SK-N-SH treated with all-trans-retinoic acid at 6 μM for 48 hours (cell line): Measurements from ENCODE around the gene NSRP1.

Experiments
- ATAC-seq: fragments of 200-7000 bp; cut with Tn5 transposase; 3 replicates; pipeline ENCODE4 v1.9.1; 2020; ENCODE audit warnings: mild to moderate bottlenecking, moderate library complexity
- ARNTL ChIP-seq: fragments of 450-650 bp; formaldehyde crosslinking; IDR thresholded peaks from 2 replicates; pipeline ENCODE4 v1.5.0; 2020; ENCODE audit warnings: low read depth, mild to moderate bottlenecking, moderate library complexity, borderline replicate concordance
- BACH2 ChIP-seq: fragments of 250-450 bp; sonication (Bioruptor Pico); IDR thresholded peaks from 2 replicates; pipeline ENCODE4 v1.9.0; 2021; ENCODE audit warnings: mild to moderate bottlenecking, borderline replicate concordance
- CREB5 ChIP-seq: fragments of 250-450 bp; sonication (Bioruptor Pico); IDR thresholded peaks from 2 replicates; pipeline ENCODE4 v1.5.1; 2020; ENCODE audit warnings: low read depth, mild to moderate bottlenecking, moderate library complexity
- CSDC2 ChIP-seq: fragments of 250-450 bp; sonication (Bioruptor Pico); IDR thresholded peaks from 2 replicates; pipeline ENCODE4 v1.5.0; 2020; ENCODE audit warnings: mild to moderate bottlenecking, moderate library complexity
- ESRRG ChIP-seq: fragments of 250-450 bp; sonication (Bioruptor Pico); IDR thresholded peaks from 2 replicates; pipeline ENCODE4 v1.6.1; 2021; ENCODE audit warnings: mild to moderate bottlenecking
- GLIS3 ChIP-seq: fragments of 250-450 bp; sonication (Bioruptor Pico); IDR thresholded peaks from 2 replicates; pipeline ENCODE4 v1.5.0; 2020; ENCODE audit warnings: mild to moderate bottlenecking, moderate library complexity
- ISL1 ChIP-seq: fragments of 250-450 bp; sonication (Bioruptor Pico); IDR thresholded peaks from 2 replicates; pipeline ENCODE4 v2.1.2; 2022; ENCODE audit warnings: mild to moderate bottlenecking, moderate library complexity
- PATZ1 ChIP-seq: fragments of 250-450 bp; sonication (Bioruptor Pico); IDR thresholded peaks from 2 replicates; pipeline ENCODE4 v1.8.0; 2020; ENCODE audit warnings: mild to moderate bottlenecking, moderate library complexity, borderline replicate concordance
- PPARA ChIP-seq: fragments of 250-450 bp; sonication (Bioruptor Pico); IDR thresholded peaks from 2 replicates; pipeline ENCODE4 v1.5.0; 2020; ENCODE audit warnings: mild to moderate bottlenecking, borderline replicate concordance
- RARB ChIP-seq: fragments of 250-450 bp; sonication (Bioruptor Pico); IDR thresholded peaks from 2 replicates; pipeline ENCODE4 v1.8.0; 2021; ENCODE audit warnings: mild to moderate bottlenecking, moderate library complexity
- TCF4 ChIP-seq: fragments of 250-450 bp; sonication (Bioruptor Pico); IDR thresholded peaks from 2 replicates; pipeline ENCODE4 v1.8.0; 2021; ENCODE audit warnings: mild to moderate bottlenecking, moderate library complexity, borderline replicate concordance
- TOX ChIP-seq: fragments of 250-450 bp; sonication (Bioruptor Pico); IDR thresholded peaks from 2 replicates; pipeline ENCODE4 v1.8.0; 2021; ENCODE audit warnings: mild to moderate bottlenecking, moderate library complexity, borderline replicate concordance
- ZC3H10 ChIP-seq: fragments of 250-450 bp; sonication (Bioruptor Pico); IDR thresholded peaks from 2 replicates; pipeline ENCODE4 v1.5.1; 2021; ENCODE audit warnings: mild to moderate bottlenecking, moderate library complexity
- ZFP3 ChIP-seq: fragments of 250-450 bp; sonication (Bioruptor Pico); IDR thresholded peaks from 2 replicates; pipeline ENCODE4 v1.5.0; 2020; ENCODE audit warnings: mild to moderate bottlenecking, moderate library complexity
- ZFP30 ChIP-seq: fragments of 450-650 bp; formaldehyde crosslinking; IDR thresholded peaks from 2 replicates; pipeline ENCODE4 v1.5.0; 2022; ENCODE audit warnings: mild to moderate bottlenecking, moderate library complexity
- ZNF565 ChIP-seq: fragments of 450-650 bp; formaldehyde crosslinking; conservative IDR thresholded peaks from 2 replicates; pipeline ENCODE4 v1.5.0; 2020; ENCODE audit warnings: low read depth, mild to moderate bottlenecking, moderate library complexity
- ZNF8 ChIP-seq: fragments of 450-650 bp; formaldehyde crosslinking; IDR thresholded peaks from 2 replicates; pipeline ENCODE4 v1.5.0; 2020; ENCODE audit warnings: mild to moderate bottlenecking, moderate library complexity
- TF ChIP-seq, protein P1 (sequence below): fragments of 250-450 bp; sonication (Bioruptor Pico); IDR thresholded peaks from 2 replicates; pipeline ENCODE4 v1.5.0; 2020; ENCODE audit warnings: mild to moderate bottlenecking, moderate library complexity
- TF ChIP-seq, protein P2 (sequence below): fragments of 250-450 bp; sonication (Bioruptor Pico); IDR thresholded peaks from 2 replicates; pipeline ENCODE4 v1.5.1; 2021; ENCODE audit warnings: mild to moderate bottlenecking, moderate library complexity

NSRP1 gene

GRCh38 chr17:30176855-30177254 lies 60.2 kb downstream of the NSRP1 start:
- no peak for ATAC-seq
- TF ChIP-seq PPARA: no peak

GRCh38 chr17:30186761-30187160 lies 70.1 kb downstream of the NSRP1 start:
- no peak for TF ChIP-seq RARB
- no peak for TF ChIP-seq PATZ1
- TF ChIP-seq, protein P1, sequence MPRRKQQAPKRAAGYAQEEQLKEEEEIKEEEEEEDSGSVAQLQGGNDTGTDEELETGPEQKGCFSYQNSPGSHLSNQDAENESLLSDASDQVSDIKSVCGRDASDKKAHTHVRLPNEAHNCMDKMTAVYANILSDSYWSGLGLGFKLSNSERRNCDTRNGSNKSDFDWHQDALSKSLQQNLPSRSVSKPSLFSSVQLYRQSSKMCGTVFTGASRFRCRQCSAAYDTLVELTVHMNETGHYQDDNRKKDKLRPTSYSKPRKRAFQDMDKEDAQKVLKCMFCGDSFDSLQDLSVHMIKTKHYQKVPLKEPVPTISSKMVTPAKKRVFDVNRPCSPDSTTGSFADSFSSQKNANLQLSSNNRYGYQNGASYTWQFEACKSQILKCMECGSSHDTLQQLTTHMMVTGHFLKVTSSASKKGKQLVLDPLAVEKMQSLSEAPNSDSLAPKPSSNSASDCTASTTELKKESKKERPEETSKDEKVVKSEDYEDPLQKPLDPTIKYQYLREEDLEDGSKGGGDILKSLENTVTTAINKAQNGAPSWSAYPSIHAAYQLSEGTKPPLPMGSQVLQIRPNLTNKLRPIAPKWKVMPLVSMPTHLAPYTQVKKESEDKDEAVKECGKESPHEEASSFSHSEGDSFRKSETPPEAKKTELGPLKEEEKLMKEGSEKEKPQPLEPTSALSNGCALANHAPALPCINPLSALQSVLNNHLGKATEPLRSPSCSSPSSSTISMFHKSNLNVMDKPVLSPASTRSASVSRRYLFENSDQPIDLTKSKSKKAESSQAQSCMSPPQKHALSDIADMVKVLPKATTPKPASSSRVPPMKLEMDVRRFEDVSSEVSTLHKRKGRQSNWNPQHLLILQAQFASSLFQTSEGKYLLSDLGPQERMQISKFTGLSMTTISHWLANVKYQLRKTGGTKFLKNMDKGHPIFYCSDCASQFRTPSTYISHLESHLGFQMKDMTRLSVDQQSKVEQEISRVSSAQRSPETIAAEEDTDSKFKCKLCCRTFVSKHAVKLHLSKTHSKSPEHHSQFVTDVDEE: no peak
- no peak for TF ChIP-seq ISL1 (CRISPR knock-in tag)
- no peak for TF ChIP-seq BACH2 (CRISPR knock-in tag)
- TF ChIP-seq ZFP3 (CRISPR knock-in tag): no peak
- no peak for TF ChIP-seq ESRRG (CRISPR knock-in tag)
- TF ChIP-seq CREB5 (CRISPR knock-in tag): no peak
- no peak for TF ChIP-seq CSDC2 (CRISPR knock-in tag)
- no peak for TF ChIP-seq ZNF565
- TF ChIP-seq ARNTL: no peak
- TF ChIP-seq ZC3H10: no peak
- TF ChIP-seq TCF4: no peak
- no peak for TF ChIP-seq ZNF8 (CRISPR knock-in tag)
- TF ChIP-seq, protein P2, sequence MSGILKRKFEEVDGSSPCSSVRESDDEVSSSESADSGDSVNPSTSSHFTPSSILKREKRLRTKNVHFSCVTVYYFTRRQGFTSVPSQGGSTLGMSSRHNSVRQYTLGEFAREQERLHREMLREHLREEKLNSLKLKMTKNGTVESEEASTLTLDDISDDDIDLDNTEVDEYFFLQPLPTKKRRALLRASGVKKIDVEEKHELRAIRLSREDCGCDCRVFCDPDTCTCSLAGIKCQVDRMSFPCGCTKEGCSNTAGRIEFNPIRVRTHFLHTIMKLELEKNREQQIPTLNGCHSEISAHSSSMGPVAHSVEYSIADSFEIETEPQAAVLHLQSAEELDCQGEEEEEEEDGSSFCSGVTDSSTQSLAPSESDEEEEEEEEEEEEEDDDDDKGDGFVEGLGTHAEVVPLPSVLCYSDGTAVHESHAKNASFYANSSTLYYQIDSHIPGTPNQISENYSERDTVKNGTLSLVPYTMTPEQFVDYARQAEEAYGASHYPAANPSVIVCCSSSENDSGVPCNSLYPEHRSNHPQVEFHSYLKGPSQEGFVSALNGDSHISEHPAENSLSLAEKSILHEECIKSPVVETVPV (CRISPR knock-in tag): no peak
- no peak for TF ChIP-seq ZFP30 (CRISPR knock-in tag)
- ATAC-seq: no peak

DNA sequence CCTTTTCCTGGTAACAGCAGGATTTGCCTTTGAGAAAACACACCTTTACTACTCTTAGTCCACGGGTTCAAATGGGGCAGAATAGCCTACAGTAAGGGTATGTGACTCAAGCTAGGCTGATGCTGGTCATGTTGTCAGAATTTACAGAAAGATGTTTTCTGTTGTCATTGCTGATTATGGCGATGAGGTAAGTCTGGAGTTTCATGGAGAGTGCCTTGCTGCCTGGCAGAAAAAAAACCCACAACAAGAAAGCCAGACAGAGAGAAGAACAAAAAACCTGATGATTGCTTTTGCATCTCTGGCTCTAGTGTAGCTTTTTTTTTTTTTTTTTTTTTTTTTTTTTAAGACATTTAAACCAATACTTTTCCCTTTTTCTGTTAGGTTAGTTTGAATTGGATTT lies 71.0 kb downstream of the NSRP1 start:
- no peak for ATAC-seq
- no peak for TF ChIP-seq PATZ1
- TF ChIP-seq GLIS3: no peak
- TF ChIP-seq PPARA: no peak
- no peak for TF ChIP-seq TOX (CRISPR knock-in tag)
- TF ChIP-seq CREB5 (CRISPR knock-in tag): no peak
- no peak for TF ChIP-seq ARNTL
- TF ChIP-seq ESRRG (CRISPR knock-in tag): no peak
- TF ChIP-seq RARB: no peak
- TF ChIP-seq ZNF565: no peak
- no peak for TF ChIP-seq ZNF8 (CRISPR knock-in tag)
- TF ChIP-seq, protein P1: no peak
- TF ChIP-seq ZFP3 (CRISPR knock-in tag): no peak
